SH-SY5Y (cell line): ENCODE data around the gene NFE2L2.

ENCODE experiments used
- GATA2 ChIP-seq: IDR thresholded peaks from 2 replicates; pipeline ENCODE4 v1.6.1; 2011; ENCODE audit warnings: mild to moderate bottlenecking, low read depth, low read length
- GATA3 ChIP-seq: IDR thresholded peaks from 2 replicates; pipeline ENCODE4 v1.6.1; 2011; ENCODE audit warnings: low read depth, mild to moderate bottlenecking, low read length, moderate library complexity

The NFE2L2 gene

DNA sequence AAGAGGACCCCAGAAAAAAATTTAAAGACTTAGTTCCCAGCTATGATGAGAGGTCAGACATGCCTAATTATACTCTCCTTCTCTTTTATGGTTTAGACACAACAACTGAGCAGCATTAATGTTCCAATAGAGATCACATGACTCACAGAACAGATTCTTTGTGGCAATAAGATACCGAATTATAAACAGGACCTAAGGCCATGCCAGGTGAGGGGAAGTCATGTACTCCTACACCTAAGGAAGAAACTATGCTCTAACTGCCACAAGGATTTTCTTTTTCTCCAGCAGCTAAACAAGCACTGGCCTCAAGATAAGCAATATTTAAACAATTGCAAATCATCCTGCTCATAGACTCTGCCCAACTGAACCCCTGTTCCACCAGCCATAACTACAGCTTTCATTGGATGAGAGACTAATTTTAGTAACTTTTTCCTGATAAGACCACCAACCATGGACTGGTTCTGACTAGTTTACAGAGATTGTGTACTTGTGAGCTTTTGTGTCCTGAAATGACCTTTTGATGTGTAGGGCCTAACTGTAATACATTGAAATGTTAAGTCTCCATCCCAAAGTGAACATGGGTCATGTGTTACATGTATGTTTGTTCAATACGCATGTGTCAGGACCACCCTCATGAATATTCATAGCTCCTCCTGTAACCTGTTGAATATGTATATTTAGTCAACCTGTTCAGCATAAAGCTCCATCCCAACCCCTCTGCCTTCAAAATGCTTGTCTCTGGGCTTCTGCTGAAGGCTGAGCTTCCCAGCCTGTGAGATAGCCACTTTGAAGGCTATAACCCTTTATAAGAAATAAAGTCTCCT, 21.6 kb upstream of the NFE2L2 start:
- TF ChIP-seq GATA3 (no peak), GATA2 (no peak)

DNA sequence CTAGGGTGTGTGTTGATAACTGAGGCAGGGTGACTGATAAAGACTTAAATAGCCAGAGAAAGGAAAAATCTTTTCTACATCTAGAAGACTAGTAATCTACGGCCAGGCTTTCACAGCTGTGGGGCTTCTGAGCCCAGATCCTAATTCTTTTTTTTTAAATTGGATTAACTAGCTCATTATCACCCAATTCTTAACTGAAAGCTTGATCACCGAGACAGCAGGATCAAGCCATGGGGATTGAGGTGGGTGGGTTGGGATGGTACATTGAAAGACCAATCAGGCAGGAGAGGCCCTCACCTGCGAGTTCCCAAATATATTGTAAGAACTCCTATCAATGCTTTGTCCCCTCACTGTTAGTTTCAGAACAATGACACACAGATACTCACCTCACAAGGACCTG, 20.0 kb upstream of the NFE2L2 start:
- TF ChIP-seq GATA2: no peak
- no peak for TF ChIP-seq GATA3

DNA sequence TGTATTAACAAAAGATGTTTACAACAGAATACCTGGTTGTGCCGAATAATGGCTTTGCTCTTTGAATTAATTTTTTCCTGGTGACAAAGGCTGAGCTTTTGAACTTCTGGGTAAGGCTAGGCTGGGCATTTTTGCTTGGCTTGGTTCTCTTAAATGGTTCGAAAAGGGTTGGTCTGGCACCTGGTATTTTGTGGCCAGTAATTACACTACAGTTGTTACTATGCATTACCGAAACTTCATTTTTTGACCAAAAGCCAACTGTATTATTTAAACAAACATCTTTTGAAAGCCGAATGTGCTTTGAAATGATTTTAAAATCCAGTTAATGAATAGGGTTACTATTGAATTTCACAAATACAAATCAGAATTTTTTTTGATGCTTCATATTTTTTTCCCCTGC, 19.4 kb upstream of the NFE2L2 start:
- TF ChIP-seq GATA3 (no peak), GATA2 (no peak)

DNA sequence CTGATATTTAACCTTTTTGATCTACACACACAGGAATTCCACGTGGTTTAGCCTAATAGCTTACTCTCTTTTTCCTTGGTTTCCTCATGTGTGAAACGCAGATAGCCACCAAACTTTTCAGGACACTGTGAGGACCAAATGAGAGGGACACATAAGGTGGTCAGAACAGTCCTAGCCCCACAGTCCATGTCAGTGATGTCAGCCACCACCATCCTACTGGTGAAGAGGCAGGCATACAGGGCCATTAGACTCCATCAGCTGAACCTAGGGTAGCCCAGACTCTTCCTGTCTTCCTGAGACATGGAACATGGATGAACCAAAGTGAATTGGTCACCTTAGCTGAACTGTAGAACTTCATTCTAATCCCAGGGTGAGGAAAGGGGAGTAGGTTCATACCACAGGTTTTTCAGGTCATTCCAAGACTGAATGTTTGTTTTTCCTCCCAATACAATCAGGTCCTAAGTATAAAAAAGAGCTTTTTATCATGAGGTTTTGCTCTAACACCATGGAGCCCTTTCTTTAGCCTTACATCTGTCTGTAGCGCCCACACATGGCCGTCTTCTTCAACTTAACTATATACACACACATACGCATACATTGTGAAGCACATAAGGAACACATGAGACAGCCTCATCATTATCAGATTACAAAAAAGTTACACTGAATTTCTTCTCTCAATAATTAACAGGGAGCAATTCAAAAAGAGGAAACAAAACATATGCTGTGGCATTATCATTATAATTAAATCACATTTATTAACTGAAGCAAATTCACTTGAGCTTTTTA, 18.5 kb upstream of the NFE2L2 start:
- no peak for TF ChIP-seq GATA3
- TF ChIP-seq GATA2: no peak

DNA sequence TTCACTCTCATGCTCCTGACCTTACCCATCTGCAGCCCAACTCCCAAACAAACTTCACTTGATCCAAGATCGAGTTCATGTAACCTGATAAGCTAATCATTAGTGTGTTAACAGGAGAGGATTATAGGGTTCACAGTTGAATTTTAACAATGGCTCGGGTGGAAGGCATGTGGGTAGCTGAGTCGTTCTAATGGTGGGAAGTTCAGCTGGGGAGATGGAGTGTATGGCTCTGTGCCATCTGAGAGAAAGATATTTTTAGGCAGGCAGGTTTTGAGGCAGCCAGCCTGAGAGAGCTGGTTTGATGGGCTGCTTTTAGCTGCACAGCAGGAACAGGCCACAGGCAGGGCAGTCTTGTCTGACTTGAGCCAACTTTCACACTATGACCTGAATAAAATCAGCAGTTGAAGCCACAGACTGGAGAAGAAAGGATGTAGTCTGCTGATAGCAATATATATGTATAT, 17.7 kb upstream of the NFE2L2 start:
- TF ChIP-seq GATA3: no peak
- no peak for TF ChIP-seq GATA2

DNA sequence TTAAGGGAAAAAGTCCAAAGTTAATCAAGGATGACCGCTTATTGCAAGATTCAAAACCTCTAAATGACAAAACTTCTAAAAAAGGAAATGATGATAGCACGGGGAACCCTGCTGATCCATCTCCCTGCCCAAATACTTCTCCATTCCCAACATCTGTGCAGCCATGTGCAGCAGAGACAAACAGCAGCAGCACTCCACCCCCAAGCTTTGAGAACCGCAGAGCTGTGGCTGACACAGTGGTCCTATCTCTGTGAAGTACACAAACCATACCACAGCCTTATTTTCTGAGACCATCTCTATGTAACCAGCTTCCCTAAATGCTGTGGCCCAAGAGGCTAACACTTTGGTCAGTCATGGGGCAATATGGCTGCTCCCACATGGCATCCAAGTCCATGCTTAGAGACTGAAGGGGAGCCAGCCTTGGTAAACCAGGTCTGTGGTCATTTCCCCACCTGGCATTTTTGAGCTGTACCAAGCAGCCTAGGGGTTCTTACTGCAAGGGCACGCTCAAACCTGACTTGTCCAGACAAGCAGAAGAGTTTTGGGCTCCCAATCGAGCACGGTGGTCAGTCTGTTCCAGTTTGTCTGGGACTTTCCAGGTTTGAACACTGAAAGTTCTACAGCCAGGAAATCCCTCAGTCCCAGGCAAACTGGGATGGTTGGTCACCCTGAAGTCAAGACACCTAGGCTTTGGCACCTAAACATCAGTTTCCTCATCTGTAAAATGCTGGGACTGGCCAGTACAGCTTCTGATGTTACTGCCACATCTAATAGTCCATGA, 17.1 kb upstream of the NFE2L2 start:
- no peak for TF ChIP-seq GATA2
- TF ChIP-seq GATA3: no peak

DNA sequence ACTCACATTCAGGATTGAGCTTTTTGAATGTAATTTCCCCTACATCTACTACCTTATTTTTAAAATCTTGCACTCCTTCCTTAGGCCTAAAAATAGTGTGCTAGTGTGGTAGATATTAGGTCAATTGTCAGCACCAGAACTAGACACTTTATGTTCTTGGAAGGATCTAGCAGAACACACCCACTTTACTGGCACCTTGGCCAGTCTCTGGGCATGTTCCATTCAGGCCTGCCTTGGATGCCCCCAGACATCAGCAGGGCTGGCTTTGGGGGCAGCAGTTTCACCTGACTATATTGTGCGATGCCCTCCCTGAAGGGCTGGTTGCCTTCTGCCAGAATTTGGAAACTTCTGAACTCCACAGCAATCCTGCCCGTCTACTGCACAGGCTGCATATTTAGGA, 15.3 kb upstream of the NFE2L2 start:
- TF ChIP-seq GATA2 (no peak), GATA3 (no peak)

DNA sequence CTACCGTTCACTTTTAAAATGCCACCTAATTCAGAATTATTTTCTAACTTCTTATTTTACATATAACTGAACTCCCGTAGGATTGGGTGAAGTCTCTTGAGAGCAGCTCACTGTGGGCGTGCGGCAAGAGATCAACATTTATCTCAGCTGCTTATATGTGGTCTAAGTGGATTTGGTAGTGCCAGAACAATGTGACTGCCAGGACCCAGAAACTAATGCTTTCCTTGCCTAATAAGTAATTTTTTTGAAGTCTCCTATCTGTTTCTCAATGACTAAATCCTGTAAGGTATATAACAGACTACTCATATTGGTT, 11.2 kb upstream of the NFE2L2 start:
- TF ChIP-seq GATA3 (no peak), GATA2 (no peak)

DNA sequence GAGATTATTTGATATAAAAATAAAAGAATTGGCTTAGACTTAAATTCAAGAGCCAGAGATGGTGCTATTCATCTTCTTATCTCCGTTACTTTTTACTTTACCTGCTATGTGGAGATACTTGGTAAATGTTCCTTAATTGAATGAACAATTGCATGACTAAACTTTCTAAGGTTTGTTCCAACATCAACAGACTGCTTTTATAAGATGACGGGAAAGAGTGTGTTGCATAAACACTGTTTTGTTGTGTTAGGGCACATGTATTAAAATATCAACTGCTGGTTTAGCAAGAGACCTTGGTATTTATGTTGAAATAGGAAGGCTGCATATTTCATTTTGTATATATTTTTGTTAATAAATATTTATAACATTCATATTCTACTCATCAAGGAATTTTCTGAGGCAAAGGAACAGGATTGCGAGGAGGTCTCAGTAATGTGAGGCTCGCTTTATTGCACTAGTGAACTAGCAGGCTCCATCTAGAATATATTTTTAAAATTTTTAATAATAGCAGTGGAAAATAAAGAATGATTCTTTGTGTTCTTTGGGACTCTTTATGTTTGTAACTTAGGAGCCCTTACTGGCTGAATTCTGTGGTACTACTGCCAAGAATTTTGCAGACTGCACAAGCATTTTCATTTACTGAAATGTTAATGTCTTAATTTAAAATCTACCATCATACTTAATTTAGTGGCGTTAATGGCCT, 10.7 kb upstream of the NFE2L2 start:
- TF ChIP-seq GATA2: no peak
- TF ChIP-seq GATA3: no peak

DNA sequence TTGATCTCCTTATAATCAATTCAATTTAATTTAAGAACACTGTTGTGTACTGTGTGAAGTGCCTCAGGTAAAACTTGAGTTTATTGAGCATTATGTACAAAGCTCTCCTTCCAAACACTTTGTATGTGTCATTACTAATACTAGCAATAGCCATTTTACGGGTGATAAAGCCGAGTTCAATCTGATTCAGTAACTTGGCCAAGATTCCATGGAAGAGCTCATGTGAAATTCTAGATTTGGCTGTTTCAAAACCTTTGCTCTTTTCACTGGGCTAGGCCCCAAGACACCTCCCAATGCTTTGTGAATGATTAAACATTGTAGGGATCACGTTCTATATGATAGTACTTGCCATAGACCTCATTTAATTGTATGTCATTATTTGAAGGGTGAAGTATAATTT, 8.9 kb upstream of the NFE2L2 start:
- no peak for TF ChIP-seq GATA3
- no peak for TF ChIP-seq GATA2

DNA sequence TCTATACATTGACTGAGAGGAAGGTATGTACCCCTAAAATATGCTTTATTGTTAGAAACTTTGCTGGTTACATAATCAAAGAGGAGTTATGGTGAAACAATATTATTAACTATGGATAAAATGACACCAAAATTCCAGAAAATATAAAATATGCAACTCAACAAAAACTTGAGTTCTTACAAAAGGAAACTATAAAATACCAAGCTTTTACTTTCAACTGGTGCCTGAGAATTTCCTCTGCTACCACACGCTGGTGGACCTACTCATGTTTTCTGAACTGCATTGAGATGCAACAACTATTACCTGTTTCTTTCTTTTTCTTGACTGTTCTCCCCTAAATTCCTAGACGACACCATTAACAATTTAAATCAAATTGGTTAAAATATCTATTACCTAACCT, 8.2 kb upstream of the NFE2L2 start:
- no peak for TF ChIP-seq GATA3
- no peak for TF ChIP-seq GATA2

DNA sequence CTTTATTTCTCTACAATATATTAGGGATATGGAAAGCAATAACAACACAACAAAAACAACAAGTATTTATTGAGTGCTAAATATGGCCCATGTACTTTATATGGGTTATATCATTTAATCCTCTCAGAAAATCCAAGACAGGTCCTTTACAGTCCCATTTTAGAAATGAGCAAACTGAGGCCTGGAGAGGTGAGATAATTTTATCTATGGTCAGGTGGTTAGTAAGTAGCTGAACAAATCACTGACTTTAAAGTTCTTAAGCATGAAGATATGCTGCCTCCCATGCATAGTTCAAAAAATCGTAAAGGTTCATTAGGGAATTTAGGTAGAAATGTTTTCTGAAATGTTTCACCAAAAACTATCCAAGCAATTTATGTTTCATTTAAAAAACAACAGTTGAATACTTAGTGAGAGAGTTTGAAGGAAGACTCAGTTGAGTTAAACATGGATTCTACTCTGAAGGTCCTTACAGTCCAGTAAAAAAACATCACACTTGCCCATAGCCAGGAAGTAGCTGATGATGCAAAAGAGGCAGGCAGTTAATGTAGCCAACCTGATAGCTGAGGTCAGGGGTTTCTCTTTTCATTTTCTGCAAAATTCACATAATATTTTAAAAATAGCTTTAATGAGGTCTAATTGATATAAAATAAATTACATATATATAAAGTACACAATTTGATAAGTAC, 7.6 kb upstream of the NFE2L2 start:
- no peak for TF ChIP-seq GATA2
- TF ChIP-seq GATA3: no peak

DNA sequence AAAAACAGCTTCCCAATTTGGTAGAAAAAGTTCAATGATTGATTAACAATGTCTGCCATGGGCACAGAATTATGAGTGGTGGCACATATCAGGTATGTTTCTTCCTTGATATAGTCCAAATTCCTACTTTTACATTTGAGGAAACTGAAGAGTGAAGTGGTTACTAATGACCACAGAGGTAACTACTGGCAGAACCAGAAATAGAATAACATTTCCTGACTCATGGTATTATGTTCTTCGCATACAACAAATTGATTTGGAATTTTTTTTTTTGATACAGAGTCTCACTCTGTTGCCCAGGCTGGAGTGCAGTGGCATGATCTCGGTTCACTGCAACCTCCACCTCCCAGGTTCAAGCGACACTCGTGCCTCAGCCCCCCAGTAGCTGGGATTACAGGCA, 6.0 kb upstream of the NFE2L2 start:
- TF ChIP-seq GATA3: no peak

DNA sequence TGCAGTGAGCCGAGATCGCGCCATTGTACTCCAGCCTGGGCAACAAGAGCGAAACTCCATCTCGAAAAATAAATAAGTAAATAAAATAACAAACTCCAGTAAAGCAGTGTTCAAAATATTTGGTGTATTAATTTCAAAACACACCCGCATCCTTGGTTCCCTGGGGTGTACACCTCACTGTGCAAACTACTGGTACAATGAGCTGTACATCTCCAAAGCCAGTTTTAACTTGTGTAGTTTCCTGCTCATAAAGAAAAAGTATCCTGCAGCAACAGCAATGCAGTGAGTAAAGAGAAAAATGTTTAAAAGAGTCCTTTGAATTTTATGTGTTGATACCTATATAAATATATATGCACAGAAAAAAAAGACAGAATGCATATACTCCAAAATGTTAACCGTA, 4.4 kb upstream of the NFE2L2 start:
- TF ChIP-seq GATA3 (no peak), GATA2 (no peak)

DNA sequence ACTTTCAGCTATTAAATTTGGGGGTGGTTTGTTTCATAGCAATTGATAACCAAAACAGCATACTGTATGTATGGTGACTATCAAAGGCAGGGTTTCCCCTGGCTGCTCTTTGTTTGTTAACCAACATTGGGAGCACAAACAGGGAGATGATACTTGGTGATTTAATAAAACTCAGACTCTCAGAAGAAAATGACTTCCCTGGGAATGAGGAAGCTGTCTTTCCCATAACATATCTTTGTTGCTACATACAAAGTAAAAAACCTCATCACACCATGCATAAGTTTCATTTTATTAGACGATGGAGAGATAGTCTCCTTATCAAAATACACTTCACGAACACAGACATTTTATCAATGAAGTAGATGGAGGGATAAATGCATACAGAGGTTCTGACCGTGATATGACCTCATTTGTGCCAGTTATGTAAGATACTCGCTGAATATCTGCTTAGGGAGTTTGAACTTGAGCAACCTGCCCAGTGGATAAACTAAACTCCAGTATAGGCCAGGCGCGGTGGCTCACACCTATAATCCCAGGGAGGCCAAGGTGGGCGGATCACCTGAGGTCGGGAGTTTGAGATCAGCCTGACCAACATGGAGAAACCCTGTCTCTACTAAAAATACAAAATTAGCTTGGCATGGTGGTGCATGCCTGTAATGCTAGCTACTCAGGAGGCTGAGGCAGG, 3.8 kb upstream of the NFE2L2 start:
- no peak for TF ChIP-seq GATA2
- no peak for TF ChIP-seq GATA3
